ENCODE data around the gene TMEM232. TPM values are rescaled to one million over a fixed set of nuclear protein-coding genes. Genes with fewer than 3 reads are reported as not detected.

The TMEM232 gene
- total RNA-seq, 1 experiment from 2014 or later: 0.21 TPM

GRCh38 chr5:110402562-110402961 lies 323.9 kb downstream of the TMEM232 start:
- ATAC-seq: no peak
- ChIA-PET POLR2A (no interaction called here), CTCF (no interaction called here)
- no peaks in the 10 kb centered on the region for H3K9me3 ChIP-seq (ENCODE audit: control insufficient read depth, insufficient read depth, low read depth, low read length)
- intact Hi-C loops (cut with micrococcal nuclease; ENCODE audit: unreplicated experiment) (no loop called here), in situ Hi-C loops (cut with HindIII; ENCODE audit: low pct_unique_long_range_greater_than_20kb, low sequenced_read_pairs) (no loop called here)
- no peak overlapping the region for H3K27ac ChIP-seq (ENCODE audit: low read length)
- H3K27me3 ChIP-seq (ENCODE audit: control insufficient read depth, insufficient read depth, low read length): no peaks in the 10 kb centered on the region
- no peak for DNase-seq (ENCODE audit: low read depth, low spot score)
- H3K36me3 ChIP-seq (ENCODE audit: control insufficient read depth, insufficient read depth, low read length): no peaks in the 10 kb centered on the region
- no peak overlapping the region for H3K4me3 ChIP-seq (ENCODE audit: low read depth in 2 of 2, low read length in 2 of 2)
- BruUV-seq (replicated peaks): no TSS peak
- no peak for TF ChIP-seq SIN3A (IDR thresholded peaks at IDR 0.05; ENCODE audit: borderline replicate concordance, insufficient read depth, low read depth, low read length)
- no peak for TF ChIP-seq POLR2AphosphoS5 (IDR thresholded peaks at IDR 0.05; ENCODE audit: low read depth, low read length)
- TF ChIP-seq REST (IDR thresholded peaks at IDR 0.05; ENCODE audit: insufficient read depth in 1 of 2, low read depth in 2 of 2, low read length in 1 of 2): no peak
- TF ChIP-seq CTCF (IDR thresholded peaks at IDR 0.05): no peak
- TF ChIP-seq TCF7L2 (IDR thresholded peaks at IDR 0.05; ENCODE audit: low read depth, low read length): no peak
- no peaks in the 10 kb centered on the region for H3K4me1 ChIP-seq (ENCODE audit: control insufficient read depth, insufficient read depth, low read length)

- CTCF ChIA-PET: no interaction called here
- H3K4me1 ChIP-seq (ENCODE audit: control insufficient read depth, insufficient read depth, low read length): no peaks in the 10 kb centered on the region
- BruUV-seq (replicated peaks): no TSS peak
- in situ Hi-C loops (cut with HindIII; ENCODE audit: low pct_unique_long_range_greater_than_20kb, low sequenced_read_pairs): no loop called here
- POLR2A ChIA-PET: no interaction called here
- H3K4me3 ChIP-seq (ENCODE audit: low read depth in 2 of 2, low read length in 2 of 2): no peak overlapping the region
- DNase-seq (ENCODE audit: low read depth, low spot score) (no peak), ATAC-seq (no peak)
- H3K27ac ChIP-seq (ENCODE audit: low read length): no peak overlapping the region
- no peak for TF ChIP-seq TCF7L2 (IDR thresholded peaks at IDR 0.05; ENCODE audit: low read depth, low read length)
- TF ChIP-seq POLR2AphosphoS5 (IDR thresholded peaks at IDR 0.05; ENCODE audit: low read depth, low read length): no peak
- no peak for TF ChIP-seq SIN3A (IDR thresholded peaks at IDR 0.05; ENCODE audit: borderline replicate concordance, insufficient read depth, low read depth, low read length)
- TF ChIP-seq REST (IDR thresholded peaks at IDR 0.05; ENCODE audit: insufficient read depth in 1 of 2, low read depth in 2 of 2, low read length in 1 of 2): no peak
- no peak for TF ChIP-seq CTCF (IDR thresholded peaks at IDR 0.05)
- no peaks in the 10 kb centered on the region for H3K36me3 ChIP-seq (ENCODE audit: control insufficient read depth, insufficient read depth, low read length)
- no peaks in the 10 kb centered on the region for H3K9me3 ChIP-seq (ENCODE audit: control insufficient read depth, insufficient read depth, low read depth, low read length)
- no peaks in the 10 kb centered on the region for H3K27me3 ChIP-seq (ENCODE audit: control insufficient read depth, insufficient read depth, low read length)
- intact Hi-C loops (cut with micrococcal nuclease; ENCODE audit: unreplicated experiment): no loop called here
Measured at GRCh38 chr5:110401881-110402280, 324.6 kb downstream of the TMEM232 start.

Measured in Panc1 (cell line).